HepG2 (cell line): ENCODE measurements around the gene FRK. TPM values are rescaled to one million over a fixed set of nuclear protein-coding genes. Genes with fewer than 3 reads are reported as not detected.

Source experiments
- ATAC-seq: fragments of 200-7000 bp; cut with Tn5 transposase; 3 replicates; pipeline ENCODE4 v1.9.1; 2020; ENCODE audit warnings: mild to moderate bottlenecking, moderate library complexity
- BruUV-seq: library from RNA; stranded (reverse); fragments of 400-500 nt; replicated peaks from 2 replicates; lab custom pipeline; 2021; lab: Mats Ljungman, UMichigan
- CTCF ChIA-PET: fragments of 300-600 bp; formaldehyde crosslinking; extraction: SDS; loops from one replicate; lab custom pipeline; 2021; ENCODE audit warnings: low total read pairs, inconsistent platforms, low intra/inter-chr PET ratio; lab: Yijun Ruan, JAX
- POLR2A ChIA-PET: fragments of 350-600 bp; sonication (Branson Sonifier 250); formaldehyde crosslinking; loops from one replicate; lab custom pipeline; 2020; ENCODE audit warnings: antibody characterized with exemption, inconsistent platforms; lab: Yijun Ruan, JAX
- DNase-seq: peaks from one replicate; pipeline ENCODE4 v3.0.0-alpha.2; 2015; ENCODE audit warnings: low spot score
- FAIRE-seq: peaks from 3 replicates; lab custom pipeline; 2011; peaks lifted over from hg19 to GRCh38; lab: Jason Lieb, UNC
- H2AFZ ChIP-seq: one replicate; pipeline ENCODE4 v1.6.1; 2011; ENCODE audit warnings: low read length, inconsistent platforms
- H3K27ac ChIP-seq: fragments of 300-600 bp; 3 replicates; pipeline ENCODE4 v1.8.0; 2011; ENCODE audit warnings: mixed run types, mild to moderate bottlenecking, mixed read lengths, low read length, inconsistent platforms; ENCODE audit not compliant: insufficient read depth; ENCODE audit errors: extremely low read length
- H3K27me3 ChIP-seq, 2 experiments: fragments of 200-600 bp in 1 of 2; 2 replicates in 1 of 2; 3 replicates in 1 of 2; pipeline versions ENCODE4 v1.6.0 to v1.8.0; 2011; ENCODE audit warnings: low read length in 2 of 2, mild to moderate bottlenecking in 2 of 2, moderate library complexity in 2 of 2, inconsistent platforms in 1 of 2; ENCODE audit not compliant: insufficient read depth in 2 of 2, control insufficient read depth in 1 of 2
- H3K36me3 ChIP-seq, 2 experiments: fragments of 200-600 bp in 1 of 2; replicated peaks in 1 of 2; 2 replicates in 1 of 2; 3 replicates in 1 of 2; pipeline versions ENCODE4 v1.5.1 to v1.8.0; 2011; ENCODE audit warnings: low read length in 2 of 2, inconsistent platforms in 1 of 2; ENCODE audit not compliant: insufficient read depth in 2 of 2, control insufficient read depth in 1 of 2
- H3K4me1 ChIP-seq: 2 replicates; pipeline ENCODE4 v1.5.1; 2012; ENCODE audit warnings: low read length, inconsistent platforms; ENCODE audit not compliant: insufficient read depth
- H3K4me2 ChIP-seq: 2 replicates; pipeline ENCODE4 v1.6.0; 2011; ENCODE audit warnings: low read depth, low read length, inconsistent platforms
- H3K4me3 ChIP-seq, 3 experiments: fragments of 200-600 bp in 1 of 3; sonication (generic), shearing (Covaris generic) in 1 of 3; replicated peaks in 1 of 3; 2 replicates each; pipeline ENCODE4 v1.5.1; 2011 to 2016; ENCODE audit warnings: low read length in 3 of 3, inconsistent platforms in 2 of 3, low read depth in 2 of 3, mild to moderate bottlenecking in 2 of 3, control low read depth in 1 of 3, mixed read lengths in 1 of 3; ENCODE audit not compliant: insufficient read depth in 1 of 3
- H3K79me2 ChIP-seq: one replicate; pipeline ENCODE4 v1.6.1; 2011; ENCODE audit warnings: low read length, inconsistent platforms; ENCODE audit not compliant: insufficient read depth
- H3K9ac ChIP-seq: 2 replicates; pipeline ENCODE4 v1.6.0; 2011; ENCODE audit warnings: mild to moderate bottlenecking, low read depth, low read length, inconsistent platforms; ENCODE audit not compliant: insufficient read depth
- H3K9me3 ChIP-seq: 2 replicates; pipeline ENCODE4 v1.5.1; 2012; ENCODE audit warnings: mild to moderate bottlenecking, low read length
- H4K20me1 ChIP-seq: 2 replicates; pipeline ENCODE4 v1.6.0; 2011; ENCODE audit warnings: inconsistent platforms, mild to moderate bottlenecking, low read length, moderate library complexity; ENCODE audit not compliant: insufficient read depth
- KDM3A ChIP-seq: IDR thresholded peaks from 2 replicates; pipeline ENCODE4 v1.6.1; 2018; ENCODE audit warnings: low read depth, missing compliant biosample characterization
- PBX2 ChIP-seq: IDR thresholded peaks from 2 replicates; pipeline ENCODE4 v1.6.1; 2016; ENCODE audit warnings: control low read depth
- RAD51 ChIP-seq: fragments of 450-650 bp; IDR thresholded peaks from 2 replicates; pipeline ENCODE4 v1.6.1; 2016; ENCODE audit warnings: borderline replicate concordance
- SYNCRIP ChIP-seq: fragments of 200-400 bp; formaldehyde crosslinking; IDR thresholded peaks from 2 replicates; pipeline ENCODE4 v1.6.1; 2018; ENCODE audit warnings: mild to moderate bottlenecking, low read depth, low read length; ENCODE audit not compliant: insufficient read depth
- TAF1 ChIP-seq: sonication (generic); formaldehyde crosslinking; IDR thresholded peaks from 2 replicates; pipeline ENCODE4 v1.4.0; 2020; ENCODE audit warnings: missing genetic modification reagents
- TARDBP ChIP-seq: sonication (generic); formaldehyde crosslinking; IDR thresholded peaks from 2 replicates; pipeline ENCODE4 v1.8.0; 2022; ENCODE audit warnings: mild to moderate bottlenecking, missing genetic modification reagents
- ZNF407 ChIP-seq: sonication (generic); formaldehyde crosslinking; IDR thresholded peaks from one replicate; pipeline ENCODE4 v1.5.1; 2020; ENCODE audit warnings: mild to moderate bottlenecking, missing genetic modification reagents; ENCODE audit errors: not compliant biosample characterization
- WGBS: methylation state at CpG from one replicate; pipeline ENCODE4 v1.1.6; 2017; ENCODE audit warnings: low lambda C conversion rate; 5-methylcytosine and 5-hydroxymethylcytosine counted together
- in situ Hi-C: cut with HindIII; loops from 2 replicates; pipeline ENCODE4 v1.10.0; 2017; ENCODE audit warnings: low pct_unique_long_range_greater_than_20kb; ENCODE audit not compliant: extremely low pct_ligation_motif_present
- intact Hi-C: fragments of 100-400 bp; cut with micrococcal nuclease; formaldehyde crosslinking; loops from one replicate; pipeline ENCODE4 v1.10.0; 2022; ENCODE audit not compliant: unreplicated experiment
- polyA plus RNA-seq, 8 experiments: library from polyadenylated mRNA; depleted of rRNA in 3 of 8; stranded (reverse) in 7 of 8; unstranded in 1 of 8; fragments of >200 nt; fragmentation: Illumina TruSeq in 4 of 8; extraction: Trizol in 4 of 8; gene quantifications; 2 replicates each; pipeline versions ENCODE4 v1.2.1 to v1.2.3, GENCODE V29; 2011 to 2016; ENCODE audit warnings: low read depth in 4 of 8, missing spikeins in 1 of 8, mixed read lengths in 1 of 8; ENCODE audit not compliant: insufficient read depth in 1 of 8
- total RNA-seq, 5 experiments: library from RNA; depleted of rRNA; stranded (reverse); fragments of >200 nt; fragmentation: Illumina TruSeq; extraction: Trizol; gene quantifications; 2 replicates each; pipeline ENCODE4 v1.2.3, GENCODE V29; 2016; ENCODE audit warnings: low read depth in 1 of 5
- TF ChIP-seq, protein P1 (sequence below): sonication (generic); formaldehyde crosslinking; IDR thresholded peaks from 2 replicates; pipeline ENCODE4 v1.5.0; 2020; ENCODE audit warnings: mild to moderate bottlenecking, missing genetic modification reagents
- TF ChIP-seq, protein P2 (sequence below), 2 experiments: sonication (generic) in 1 of 2; formaldehyde crosslinking in 1 of 2; IDR thresholded peaks; 2 replicates each; pipeline versions ENCODE4 v1.4.0 to v1.6.1; 2018 to 2020; ENCODE audit warnings: missing genetic modification reagents in 2 of 2, borderline replicate concordance in 1 of 2, low read depth in 1 of 2, mild to moderate bottlenecking in 1 of 2, missing biosample characterization in 1 of 2

FRK gene
- total and polyA plus RNA-seq, 2 of the 13 experiments (the other 11 are each of a cell fraction or from before 2014, with no cell fraction given): 1.3 to 2.9 TPM

DNA sequence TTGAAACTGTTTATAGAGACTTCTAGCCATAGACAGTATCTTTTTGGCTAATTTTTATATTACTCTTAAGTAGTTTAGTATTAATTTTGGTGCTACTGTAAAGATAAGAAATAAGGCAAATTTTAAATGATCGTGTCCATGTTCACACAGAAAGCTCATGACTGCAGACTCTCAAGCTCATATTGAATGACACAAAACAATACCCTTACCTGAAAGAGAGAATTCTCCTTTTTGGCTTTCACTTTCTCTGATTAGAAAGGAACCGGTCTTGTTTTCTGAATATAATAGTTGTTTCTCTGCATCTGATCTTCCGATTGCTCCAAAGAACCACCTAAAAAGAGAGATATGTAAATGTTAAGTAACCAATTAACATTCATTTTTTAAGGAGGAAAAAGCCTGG, 57.0 kb downstream of the FRK start (continued):
- TF ChIP-seq ZNF407 (no peak), PBX2 (no peak)
- TF ChIP-seq, all 625 proteins: peak for 0

GRCh38 chr6:116002756-116003155, 57.9 kb downstream of the FRK start:
- FAIRE-seq (no peak), DNase-seq (no peak), ATAC-seq (no peak)
- Histone ChIP-seq H3K9ac (no peak overlapping the region), H4K20me1 (0 out of 2 replicates have a peak, but pooled peaks cover 5% of the 10 kb centered on the region), H2AFZ (no peak overlapping the region), H3K79me2 (peaks cover 3% of the 10 kb centered on the region), H3K4me1 (peaks cover 10% of the 10 kb centered on the region), H3K9me3 (no peaks in the 10 kb centered on the region), H3K4me3 (no peak overlapping the region), H3K36me3 (peaks cover 4 to 16% of the 10 kb centered on the region in 2 experiments; a peak in 3 of 5 replicates), H3K27ac (no peak overlapping the region), H3K4me2 (no peak overlapping the region), H3K27me3 (no peaks in the 10 kb centered on the region)
- BruUV-seq: no TSS peak
- POLR2A ChIA-PET: no interaction called here
- WGBS: 99% methylated on average over 5 of the region's 5 CpGs
- intact Hi-C loops: no loop called here
- CTCF ChIA-PET: no interaction called here
- in situ Hi-C loops: no loop called here
- TF ChIP-seq KDM3A (CRISPR knock-in tag) (no peak), SYNCRIP (no peak), TARDBP (CRISPR knock-in tag) (no peak), RAD51 (no peak), TAF1 (no peak)
- TF ChIP-seq, protein P1, sequence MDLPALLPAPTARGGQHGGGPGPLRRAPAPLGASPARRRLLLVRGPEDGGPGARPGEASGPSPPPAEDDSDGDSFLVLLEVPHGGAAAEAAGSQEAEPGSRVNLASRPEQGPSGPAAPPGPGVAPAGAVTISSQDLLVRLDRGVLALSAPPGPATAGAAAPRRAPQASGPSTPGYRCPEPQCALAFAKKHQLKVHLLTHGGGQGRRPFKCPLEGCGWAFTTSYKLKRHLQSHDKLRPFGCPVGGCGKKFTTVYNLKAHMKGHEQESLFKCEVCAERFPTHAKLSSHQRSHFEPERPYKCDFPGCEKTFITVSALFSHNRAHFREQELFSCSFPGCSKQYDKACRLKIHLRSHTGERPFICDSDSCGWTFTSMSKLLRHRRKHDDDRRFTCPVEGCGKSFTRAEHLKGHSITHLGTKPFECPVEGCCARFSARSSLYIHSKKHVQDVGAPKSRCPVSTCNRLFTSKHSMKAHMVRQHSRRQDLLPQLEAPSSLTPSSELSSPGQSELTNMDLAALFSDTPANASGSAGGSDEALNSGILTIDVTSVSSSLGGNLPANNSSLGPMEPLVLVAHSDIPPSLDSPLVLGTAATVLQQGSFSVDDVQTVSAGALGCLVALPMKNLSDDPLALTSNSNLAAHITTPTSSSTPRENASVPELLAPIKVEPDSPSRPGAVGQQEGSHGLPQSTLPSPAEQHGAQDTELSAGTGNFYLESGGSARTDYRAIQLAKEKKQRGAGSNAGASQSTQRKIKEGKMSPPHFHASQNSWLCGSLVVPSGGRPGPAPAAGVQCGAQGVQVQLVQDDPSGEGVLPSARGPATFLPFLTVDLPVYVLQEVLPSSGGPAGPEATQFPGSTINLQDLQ (CRISPR knock-in tag): no peak
- TF ChIP-seq, protein P2, sequence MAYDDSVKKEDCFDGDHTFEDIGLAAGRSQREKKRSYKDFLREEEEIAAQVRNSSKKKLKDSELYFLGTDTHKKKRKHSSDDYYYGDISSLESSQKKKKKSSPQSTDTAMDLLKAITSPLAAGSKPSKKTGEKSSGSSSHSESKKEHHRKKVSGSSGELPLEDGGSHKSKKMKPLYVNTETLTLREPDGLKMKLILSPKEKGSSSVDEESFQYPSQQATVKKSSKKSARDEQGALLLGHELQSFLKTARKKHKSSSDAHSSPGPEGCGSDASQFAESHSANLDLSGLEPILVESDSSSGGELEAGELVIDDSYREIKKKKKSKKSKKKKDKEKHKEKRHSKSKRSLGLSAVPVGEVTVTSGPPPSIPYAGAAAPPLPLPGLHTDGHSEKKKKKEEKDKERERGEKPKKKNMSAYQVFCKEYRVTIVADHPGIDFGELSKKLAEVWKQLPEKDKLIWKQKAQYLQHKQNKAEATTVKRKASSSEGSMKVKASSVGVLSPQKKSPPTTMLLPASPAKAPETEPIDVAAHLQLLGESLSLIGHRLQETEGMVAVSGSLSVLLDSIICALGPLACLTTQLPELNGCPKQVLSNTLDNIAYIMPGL (CRISPR knock-in tag; IDR thresholded peaks at IDR 0.05; ENCODE audit: borderline replicate concordance in 1 of 2, low read depth in 1 of 2): no peak
